GM21381 (cell line): ENCODE results near the gene CCDC38.
"Not testable (repeated sequence)": the region's sequence is repeated elsewhere in the genome, so short reads cannot be mapped to it uniquely, and the experiment has no call there.

Source experiments
- ATAC-seq: cut with Tn5 transposase; IDR thresholded peaks from one replicate; pipeline ENCODE4 v1.9.1; 2021; ENCODE audit warnings: mild to moderate bottlenecking, moderate library complexity; ENCODE audit not compliant: unreplicated experiment

The CCDC38 gene

GRCh38 chr12:95942524-95943329, at the start of gene CCDC38:
TSS of gene CCDC38 (minus strand) at chr12:95942614. CDS start at chr12:95936509, 6,105 bp downstream.
- ATAC-seq, result peak; percentile 97

GRCh38 chr12:95990136-95990535, 47.7 kb upstream of the CCDC38 start:
- ATAC-seq, result no peak

GRCh38 chr12:95989504-95990123, 47.2 kb upstream of the CCDC38 start:
- no peak for ATAC-seq

GRCh38 chr12:95988506-95989275, 46.3 kb upstream of the CCDC38 start:
- ATAC-seq, result no peak

GRCh38 chr12:95986635-95987570, 44.5 kb upstream of the CCDC38 start:
- no peak for ATAC-seq

GRCh38 chr12:95984682-95985081, 42.3 kb upstream of the CCDC38 start:
- ATAC-seq, result no peak

GRCh38 chr12:95982602-95983001, 40.2 kb upstream of the CCDC38 start:
- no peak for ATAC-seq

- ATAC-seq, result no peak
Observed at GRCh38 chr12:95980437-95980836, 38.0 kb upstream of the CCDC38 start.

- ATAC-seq, result no peak
Observed at GRCh38 chr12:95978774-95979173, 36.4 kb upstream of the CCDC38 start.

GRCh38 chr12:95978351-95978750, 35.9 kb upstream of the CCDC38 start:
- no peak for ATAC-seq

- ATAC-seq, result no peak
Observed at GRCh38 chr12:95977764-95978305, 35.4 kb upstream of the CCDC38 start.

- no peak for ATAC-seq
Observed at GRCh38 chr12:95976416-95976832, 34.0 kb upstream of the CCDC38 start.

GRCh38 chr12:95975491-95975890, 33.1 kb upstream of the CCDC38 start:
- ATAC-seq, result no peak

- no peak for ATAC-seq
Observed at GRCh38 chr12:95974358-95974757, 31.9 kb upstream of the CCDC38 start.

- no peak for ATAC-seq
Observed at GRCh38 chr12:95972832-95973456, 30.5 kb upstream of the CCDC38 start.

- no peak for ATAC-seq
Observed at GRCh38 chr12:95970905-95971304, 28.5 kb upstream of the CCDC38 start.

GRCh38 chr12:95969116-95969515, 26.7 kb upstream of the CCDC38 start:
- ATAC-seq, result not testable (repeated sequence)

- ATAC-seq, result no peak
Observed at GRCh38 chr12:95967301-95967700, 24.9 kb upstream of the CCDC38 start.

GRCh38 chr12:95966287-95966870, 24.0 kb upstream of the CCDC38 start:
- no peak for ATAC-seq
